ENCODE data around the gene DLG4.

DLG4 gene

DNA sequence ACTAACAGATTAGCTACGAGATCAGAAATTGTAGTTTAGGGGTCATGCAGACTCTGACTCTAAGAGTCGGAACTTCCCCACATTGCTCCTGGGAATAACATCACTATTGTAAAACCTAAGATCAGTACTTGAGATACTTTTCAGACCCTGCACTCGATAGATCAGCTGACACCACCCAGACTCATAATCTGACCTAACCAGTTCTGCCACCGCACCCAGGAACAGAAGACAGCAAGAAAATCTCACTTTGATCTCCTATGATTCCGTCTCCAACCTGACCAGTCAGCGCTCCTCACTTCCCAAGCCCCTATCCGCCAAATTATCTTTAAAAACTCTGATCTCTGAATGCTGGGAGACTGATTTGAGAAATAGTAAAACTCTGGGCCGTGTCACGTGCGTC lies 77.8 kb downstream of the DLG4 start:
- no peak for DNase-seq

DNA sequence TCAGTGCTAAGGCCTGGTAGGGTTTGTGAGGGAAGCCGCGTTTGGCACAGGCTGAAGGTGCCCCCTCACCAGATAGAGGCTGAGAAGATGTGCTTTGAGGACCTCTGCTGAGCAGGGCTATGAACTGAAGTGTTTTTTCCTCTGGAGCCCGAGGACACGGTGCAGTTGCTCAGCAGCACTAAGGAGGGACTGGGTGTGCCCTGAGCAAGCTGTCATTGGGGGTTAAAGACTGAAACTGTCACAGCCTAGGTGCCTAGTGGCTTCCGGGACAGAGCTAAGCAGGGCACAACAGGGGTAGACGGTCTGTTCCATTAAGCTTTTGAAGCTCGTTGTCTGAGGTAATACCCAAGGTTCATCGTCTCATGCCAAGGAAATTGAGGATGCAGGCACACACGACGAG lies 80.2 kb downstream of the DLG4 start:
- DNase-seq: no peak

DNA sequence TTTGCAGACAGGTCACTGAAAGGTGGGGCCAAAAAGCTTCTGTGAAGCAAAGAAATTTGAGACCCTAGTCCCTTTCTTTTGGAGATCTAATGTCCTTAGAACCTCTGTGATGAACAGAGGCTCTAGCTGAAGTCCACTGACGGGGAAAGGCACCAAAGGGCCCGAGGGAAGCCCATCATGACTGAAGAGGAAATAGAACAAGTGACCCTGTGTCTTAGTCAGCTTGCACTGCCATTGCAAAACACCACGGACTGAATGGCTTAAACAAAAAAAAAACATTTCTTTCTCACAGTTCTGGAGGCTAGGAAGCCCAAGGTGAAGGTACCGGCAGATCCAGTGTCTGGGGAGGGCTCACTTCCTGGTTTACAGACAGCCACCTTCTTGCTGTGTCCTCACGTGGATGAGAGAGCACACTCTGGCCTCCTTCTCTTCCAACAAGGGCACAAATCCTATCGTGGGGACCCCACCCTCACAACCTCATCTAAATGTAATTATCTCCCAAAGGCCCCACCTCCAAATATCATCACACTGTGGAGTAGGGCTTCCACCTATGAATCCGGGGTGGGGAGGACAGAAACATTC lies 80.7 kb downstream of the DLG4 start:
- no peak for DNase-seq

DNA sequence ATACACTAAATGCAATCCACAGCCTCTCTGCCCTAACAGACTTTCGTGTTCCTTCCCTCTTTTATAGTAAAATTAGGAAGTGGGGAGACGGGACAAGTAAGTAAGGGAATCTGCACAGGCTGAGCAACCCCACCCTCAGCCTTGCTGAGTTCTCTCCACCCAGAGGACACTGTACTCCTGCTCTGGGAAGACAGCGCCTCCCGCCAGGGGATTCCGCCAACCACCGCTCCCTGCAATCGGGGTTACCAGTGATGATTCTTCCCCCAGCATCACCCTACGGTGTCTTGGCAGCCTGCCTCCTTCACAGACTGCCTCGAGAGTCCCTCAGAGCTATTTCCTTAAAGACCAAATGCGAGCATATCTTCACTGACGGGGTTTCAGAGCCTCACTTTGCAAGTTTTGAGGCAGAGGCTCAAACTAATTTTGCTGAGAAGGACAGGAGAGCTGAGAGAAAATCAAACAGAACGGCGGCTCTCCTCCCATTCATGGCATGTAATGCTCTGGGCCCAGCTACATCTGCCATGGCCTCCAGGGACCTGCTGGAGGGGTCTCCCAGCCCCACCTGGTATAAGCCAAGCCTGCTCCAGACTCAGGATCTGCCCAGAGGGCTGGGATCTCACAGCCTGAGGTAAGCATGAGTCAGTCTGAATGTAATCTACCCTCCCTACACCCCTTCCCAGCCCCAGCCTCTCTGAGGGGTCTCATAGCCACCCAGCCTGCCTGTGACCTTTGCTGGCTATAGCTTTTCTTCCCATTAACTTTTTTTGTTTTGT lies 82.3 kb downstream of the DLG4 start:
- no peak for DNase-seq
